GM21529 (cell line): ENCODE results near the gene GPRC5A.

Experiments
- ATAC-seq: cut with Tn5 transposase; IDR thresholded peaks from one replicate; pipeline ENCODE4 v1.9.1; 2021; ENCODE audit not compliant: unreplicated experiment

The GPRC5A gene

DNA sequence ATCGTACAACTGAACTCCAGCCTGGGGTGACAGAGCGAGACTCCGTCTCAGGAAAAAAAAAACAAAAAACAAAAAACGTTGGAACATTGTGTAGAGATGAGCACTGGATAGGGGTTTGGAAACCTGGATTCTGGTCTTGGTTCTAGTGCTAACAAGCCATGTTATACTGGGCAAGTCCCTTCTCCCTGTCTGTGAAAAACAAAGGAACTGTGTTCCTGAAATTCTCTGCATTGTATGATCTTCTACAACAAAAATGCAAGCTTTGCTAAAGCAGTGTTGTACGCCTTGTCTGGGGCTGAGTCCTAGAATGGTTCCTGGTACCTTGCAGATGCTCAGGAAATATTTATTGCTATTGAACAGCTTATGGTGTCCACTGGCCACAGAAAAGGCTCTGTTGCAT is 47.2 kb downstream of the GPRC5A start:
- no peak for ATAC-seq

DNA sequence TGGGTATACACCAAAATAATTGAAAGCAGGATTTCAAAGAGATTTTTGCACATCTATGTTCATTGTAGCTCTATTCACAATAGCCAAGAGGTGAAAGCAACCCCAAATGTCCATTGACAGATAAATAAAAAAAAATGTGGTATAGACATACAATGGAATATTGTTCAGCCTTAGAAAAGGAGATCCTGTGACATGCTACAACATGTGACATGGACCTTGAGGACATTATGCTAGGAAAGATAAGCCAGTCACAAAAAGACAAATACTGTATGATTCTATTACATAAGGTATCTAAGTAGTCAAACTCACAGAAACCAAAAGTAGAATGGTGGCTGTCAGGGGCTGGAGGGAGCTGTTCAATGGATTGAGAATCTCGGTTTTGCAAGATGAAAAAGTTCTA is 48.5 kb downstream of the GPRC5A start:
- no peak for ATAC-seq

DNA sequence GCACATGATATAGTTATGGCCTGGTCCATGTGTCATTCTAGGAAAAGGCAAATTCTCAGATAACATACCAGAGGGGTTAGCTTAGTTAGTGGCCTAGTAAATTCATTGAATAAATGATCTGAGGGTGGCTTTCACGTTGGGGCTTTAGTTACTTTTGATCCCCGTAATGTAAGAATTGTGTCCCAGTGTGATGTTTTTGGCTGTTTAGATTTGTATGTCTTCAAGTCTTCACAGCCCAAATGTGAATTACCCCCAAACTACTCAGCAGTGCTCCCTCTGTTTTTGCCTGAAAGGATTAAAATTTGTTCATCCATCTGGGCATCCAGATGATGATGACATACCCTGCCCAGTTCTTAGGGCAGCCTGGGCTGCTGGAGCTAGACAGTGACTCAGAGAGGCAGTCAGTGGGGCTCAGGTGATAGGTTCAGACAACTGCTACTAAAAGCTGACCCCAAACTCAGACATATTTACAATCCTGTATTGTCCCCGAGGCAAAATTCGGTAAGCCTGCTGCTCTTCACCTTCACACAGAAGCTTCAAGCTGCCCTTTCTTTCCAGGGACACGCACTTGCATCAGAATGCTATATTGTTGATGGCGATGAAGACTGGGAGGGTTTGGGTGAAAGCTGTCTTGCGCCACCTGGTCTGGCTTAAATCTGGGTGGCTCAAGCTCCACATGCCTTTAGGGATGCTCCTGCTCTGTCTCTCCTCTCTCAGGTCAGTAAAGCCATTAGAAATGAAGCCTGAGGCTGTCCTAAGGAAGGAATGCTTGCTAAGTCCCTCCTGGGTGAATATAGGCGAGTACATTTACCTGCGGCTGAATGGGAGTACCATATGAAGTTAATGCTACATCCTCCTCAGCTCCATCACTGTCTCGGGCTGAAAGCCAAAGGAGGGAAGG is 50.3 kb downstream of the GPRC5A start:
- ATAC-seq, result no peak

DNA sequence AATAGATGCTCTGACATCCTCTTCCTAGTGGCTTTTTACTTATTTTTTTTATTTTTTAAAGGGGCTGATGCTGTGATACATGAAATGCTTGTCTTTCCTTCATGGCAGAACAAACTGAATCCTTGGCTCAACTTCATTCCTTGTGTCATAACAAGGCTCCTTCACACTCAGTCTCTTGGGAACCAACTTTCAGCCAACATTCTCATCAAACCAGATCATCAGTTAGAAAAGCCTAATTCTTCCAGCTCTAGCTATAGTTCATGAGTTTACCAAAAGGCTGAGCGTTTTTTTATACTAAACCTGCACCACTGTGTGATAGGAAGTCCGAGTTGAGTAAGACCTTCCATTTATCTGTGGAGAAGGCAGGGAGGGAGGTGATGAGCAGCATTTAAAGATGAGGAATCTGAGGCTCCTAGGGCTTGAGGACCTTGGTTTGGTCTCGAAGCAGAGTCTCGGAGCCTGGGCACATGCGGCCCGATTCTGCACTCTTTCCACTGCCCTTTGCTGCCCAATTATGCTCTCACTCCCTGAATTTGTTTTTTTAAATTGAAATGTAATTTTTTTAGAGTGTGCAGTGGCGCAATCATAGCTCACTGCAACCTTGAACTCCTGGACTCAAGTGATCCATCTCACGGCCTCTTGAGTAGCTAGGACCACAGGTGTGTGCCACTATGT is 52.4 kb downstream of the GPRC5A start:
- ATAC-seq, result no peak

DNA sequence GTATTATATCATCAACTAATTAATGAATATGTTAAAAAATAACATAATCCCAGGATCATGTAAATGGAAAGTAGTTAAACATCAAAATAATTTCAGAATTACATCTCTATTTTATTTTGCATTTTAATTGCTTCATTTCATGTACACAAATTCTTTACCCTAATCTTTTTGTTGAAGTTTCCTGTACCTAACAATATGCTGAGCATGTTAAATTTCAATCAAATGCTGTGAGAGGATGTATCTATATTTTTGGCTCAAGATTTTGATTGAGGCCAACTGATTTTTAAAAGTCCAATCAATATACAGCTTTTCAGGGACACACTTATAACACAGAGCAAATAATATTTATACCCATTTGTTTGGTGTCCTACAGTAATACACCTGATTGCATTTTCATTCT is 54.2 kb downstream of the GPRC5A start:
- no peak for ATAC-seq

DNA sequence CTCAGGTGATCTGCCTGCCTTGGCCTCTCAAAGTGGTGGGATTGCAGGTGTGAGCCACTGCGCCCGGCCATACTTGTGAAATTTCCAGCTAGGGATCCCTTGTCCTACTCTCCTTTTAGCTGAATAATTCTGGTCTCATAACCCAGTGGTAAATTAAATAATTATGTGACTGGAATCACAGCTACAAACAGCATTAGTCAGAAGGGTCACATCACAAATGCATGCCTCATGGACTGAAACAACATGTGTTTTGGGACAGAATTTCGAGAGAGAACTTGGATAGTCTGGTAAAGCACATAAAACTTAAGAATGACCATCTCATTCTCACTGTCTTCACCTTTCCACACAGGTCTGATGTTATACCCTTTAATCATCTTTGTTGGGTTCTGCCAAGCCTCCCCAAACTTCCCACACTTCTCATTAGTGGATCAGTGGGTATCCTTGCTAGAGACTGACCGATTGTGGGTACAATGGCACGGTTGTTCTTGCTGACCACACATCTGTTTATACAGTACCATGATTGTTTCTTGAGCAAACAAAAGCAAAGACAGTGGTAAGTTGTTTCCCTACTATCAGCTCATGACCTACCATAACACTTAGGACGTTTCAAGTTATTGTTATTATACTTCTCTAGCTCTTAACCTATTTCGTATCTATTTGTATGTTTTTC is 55.5 kb downstream of the GPRC5A start:
- ATAC-seq, result no peak

DNA sequence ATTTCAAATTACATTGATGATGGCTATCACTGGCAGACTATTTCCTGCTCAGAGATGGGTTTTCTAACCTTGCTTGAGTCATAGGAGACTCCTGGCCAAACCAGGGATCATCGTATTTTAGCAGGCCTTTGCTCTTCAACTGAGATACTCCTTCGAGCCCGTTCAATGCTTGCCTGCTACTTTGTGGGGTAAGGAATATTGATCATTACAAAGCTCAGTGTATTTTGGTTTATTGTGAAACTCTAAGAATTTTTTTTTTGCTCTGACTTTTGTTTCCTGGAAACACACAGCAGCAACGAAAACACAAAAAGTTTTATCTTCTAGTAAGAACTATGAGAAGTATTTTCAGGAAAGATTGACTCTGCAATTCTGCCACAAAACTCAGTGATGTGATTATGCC is 56.5 kb downstream of the GPRC5A start:
- no peak for ATAC-seq

DNA sequence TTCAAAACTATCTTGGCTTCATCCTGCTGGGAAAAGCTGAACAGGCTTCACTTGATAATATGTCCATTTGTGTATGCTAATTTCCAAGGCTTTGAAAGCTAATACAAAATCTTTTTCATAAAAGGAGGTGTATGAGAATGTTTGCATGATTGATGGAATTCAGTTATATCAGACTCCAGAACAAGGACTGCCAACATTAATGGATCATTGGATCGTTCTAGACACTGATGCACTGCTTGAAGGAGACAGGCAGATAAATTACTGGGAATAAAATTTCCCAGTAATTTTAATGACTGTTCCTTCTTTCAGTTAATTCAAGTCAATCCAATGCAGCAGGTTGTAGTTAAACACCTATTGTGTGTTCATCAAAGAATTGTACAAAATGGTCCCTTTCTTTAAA is 60.1 kb downstream of the GPRC5A start:
- ATAC-seq, result no peak

DNA sequence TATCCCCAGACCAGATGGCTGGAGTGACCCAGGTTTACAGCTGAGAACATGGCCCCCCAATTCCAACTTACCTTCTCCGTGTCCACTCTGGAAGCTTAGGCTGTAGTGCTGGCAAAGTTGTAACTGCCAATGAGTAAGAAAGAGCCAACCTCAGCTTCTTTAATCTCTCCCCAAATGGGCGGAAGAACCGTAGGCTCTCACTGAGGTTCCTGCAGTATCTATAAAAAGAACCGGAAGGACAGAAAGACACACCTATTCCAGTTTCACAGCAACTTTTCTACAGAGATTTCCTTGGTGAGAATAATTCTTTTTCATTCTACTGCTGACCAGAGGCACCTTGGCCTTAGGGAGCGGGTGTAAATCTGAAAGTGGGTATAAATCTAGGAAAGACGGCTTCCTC is 60.7 kb downstream of the GPRC5A start, which contains the start of gene GPRC5D:
Gene GPRC5D, minus strand, starts transcription at position 135 of the 400 bp plus-strand sequence. CDS start 1,786 bp downstream, outside the sequence.
- ATAC-seq, result no peak

DNA sequence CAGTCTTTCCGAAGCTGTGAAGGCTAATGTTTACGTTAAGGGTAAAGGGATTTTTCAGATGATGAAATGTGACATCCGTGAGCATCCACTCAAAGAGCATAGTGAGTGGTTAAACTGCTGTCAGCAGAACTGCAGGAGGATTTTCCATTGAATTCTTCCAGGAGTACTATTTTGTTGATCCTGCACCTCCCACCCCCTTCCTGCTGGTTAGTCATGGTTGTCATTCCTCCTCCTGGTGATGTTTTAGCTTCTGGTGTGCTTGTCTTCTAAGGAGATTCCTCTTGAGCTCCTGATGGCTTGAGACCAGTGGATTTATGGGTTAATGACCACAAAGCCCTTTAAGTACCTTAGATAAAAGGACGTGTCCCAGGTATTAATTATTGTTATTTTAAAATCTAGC is 63.0 kb downstream of the GPRC5A start:
- ATAC-seq, result no peak

DNA sequence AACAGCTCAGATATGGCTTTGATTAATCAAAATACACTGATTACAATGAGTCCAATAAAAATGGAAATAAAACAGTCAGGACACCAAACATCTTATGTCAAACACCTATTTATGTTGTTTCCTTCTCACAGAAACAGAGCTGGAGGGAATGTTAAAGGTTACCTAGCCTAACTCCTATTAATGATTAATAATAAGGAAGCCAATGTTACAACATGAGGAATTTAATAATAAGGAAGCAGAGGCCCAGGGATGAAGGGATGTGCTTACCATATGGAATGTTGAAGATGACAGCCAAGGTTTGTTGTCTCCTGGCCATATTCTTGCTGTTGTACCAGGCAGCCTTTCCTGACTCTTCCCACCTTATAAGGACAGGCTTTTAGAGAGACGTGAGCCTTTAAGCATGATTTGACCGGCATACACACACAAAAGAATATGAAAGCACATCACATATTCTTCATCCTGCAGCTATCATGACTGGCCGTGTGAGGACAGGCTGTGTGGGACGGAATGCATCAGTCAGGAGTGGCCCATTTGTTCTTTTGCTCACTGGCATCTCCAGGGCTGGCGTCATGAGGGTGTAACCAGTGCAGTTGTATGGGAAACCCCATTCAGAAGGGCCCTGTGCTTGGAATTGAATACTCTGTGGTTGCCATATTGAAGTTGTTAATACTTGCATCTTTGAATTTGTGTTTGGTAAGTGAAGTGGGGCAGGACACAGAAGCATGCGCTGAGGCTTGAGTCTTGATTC is 63.7 kb downstream of the GPRC5A start:
- ATAC-seq, result no peak

DNA sequence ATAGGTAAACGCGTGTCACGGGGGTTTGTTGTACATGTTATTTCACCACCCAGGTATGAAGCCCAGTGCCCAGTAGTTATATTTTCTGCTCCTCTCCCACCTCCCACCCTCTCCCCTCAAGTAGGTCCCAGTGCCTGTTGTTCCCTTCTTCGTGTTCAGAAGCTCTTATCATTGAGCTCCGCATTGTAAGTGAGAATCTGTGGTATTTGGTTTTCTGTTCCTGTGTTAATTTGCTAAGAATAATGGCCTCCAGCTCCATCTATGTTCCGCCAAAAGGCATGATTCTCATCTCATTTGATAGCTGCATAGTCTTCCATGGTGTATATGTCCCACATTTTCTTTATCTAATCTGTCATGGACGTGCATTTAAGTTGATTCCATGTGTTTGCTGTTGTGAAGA is 67.5 kb downstream of the GPRC5A start:
- no peak for ATAC-seq

DNA sequence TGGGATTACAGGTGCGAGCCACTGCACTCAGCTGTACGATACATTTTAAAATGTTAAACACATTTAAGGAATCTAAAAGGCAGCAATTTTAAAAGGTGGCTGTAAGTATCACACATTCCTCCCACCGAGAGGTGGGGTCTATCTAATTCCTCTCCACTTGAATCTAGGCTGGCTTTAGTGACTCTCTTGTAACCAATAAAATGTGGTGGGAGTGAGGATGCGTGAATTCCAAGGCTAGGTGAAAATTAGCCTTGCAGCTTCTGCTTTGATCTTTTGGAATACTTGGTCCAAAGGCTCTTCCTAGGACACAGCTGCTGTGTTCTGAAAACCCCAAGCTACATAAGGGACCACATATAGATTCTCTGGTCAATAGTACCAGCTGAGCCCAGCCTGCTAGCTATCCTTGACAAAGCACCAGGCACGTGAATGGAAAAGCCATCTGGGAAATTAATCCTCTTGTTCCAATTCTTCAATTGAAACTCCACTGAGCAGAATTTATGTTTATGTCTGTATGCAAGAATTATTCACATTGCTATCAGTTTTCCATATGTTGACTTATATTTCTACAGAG is 69.4 kb downstream of the GPRC5A start:
- ATAC-seq, result no peak

DNA sequence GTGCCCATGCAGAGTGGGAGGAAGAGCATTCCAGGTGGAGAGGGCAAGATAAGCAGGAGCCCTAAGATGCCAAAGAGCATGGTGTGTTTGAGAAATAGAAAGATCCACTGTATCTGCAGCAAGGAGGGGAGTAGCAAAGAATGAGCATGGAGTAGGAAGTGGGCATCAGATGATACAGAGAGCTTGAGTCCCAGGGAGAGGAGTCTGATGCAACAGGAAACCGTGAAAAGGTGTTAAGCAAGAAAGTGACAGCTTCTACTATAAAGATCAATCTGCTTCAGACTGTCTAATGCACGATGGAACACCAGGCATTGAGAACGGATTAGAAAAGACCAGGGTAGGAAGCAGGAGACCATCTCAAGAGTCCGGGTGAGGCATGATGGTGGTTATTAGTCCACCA is 72.9 kb downstream of the GPRC5A start:
- ATAC-seq, result no peak

DNA sequence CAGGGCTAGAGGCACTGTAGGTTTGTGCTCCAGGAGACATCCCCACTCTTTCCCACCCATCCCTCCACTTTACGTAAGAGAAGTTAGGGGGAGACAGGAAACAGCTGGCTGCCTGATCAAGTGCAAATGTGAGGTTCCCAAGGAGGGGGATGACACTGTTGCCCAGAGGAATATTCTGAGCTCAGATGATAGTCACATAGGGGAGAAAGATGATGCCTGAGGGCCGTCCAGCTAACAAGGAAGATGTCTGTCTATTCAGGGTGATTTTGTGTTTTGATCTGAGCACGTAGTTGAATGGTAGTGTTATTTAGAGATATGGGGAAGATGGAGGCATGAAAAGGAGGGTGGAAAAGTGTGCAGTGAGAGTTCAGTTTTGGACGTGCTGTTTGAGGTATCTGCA is 74.5 kb downstream of the GPRC5A start:
- no peak for ATAC-seq
